H1 (cell line): ENCODE results near the gene PEPD.

Experiments used
- CHD2 ChIP-seq: IDR thresholded peaks from 2 replicates; pipeline ENCODE4 v1.6.1; 2012; ENCODE audit warnings: low read length, improper control_type of control experiment
- EGR1 ChIP-seq: IDR thresholded peaks from 2 replicates; pipeline ENCODE4 v1.6.1; 2011; ENCODE audit warnings: low read depth, low read length, borderline replicate concordance
- HDAC2 ChIP-seq, 2 experiments: fragments of 300-600 bp in 1 of 2; sonication (generic) in 1 of 2; IDR thresholded peaks; 2 replicates each; pipeline ENCODE4 v1.6.1; 2011 to 2012; ENCODE audit warnings: low read depth in 2 of 2, low read length in 2 of 2, mild to moderate bottlenecking in 2 of 2, moderate library complexity in 2 of 2, borderline replicate concordance in 1 of 2, inconsistent platforms in 1 of 2
- JUN ChIP-seq: IDR thresholded peaks from 2 replicates; pipeline ENCODE4 v1.6.1; 2011; ENCODE audit warnings: low read depth, mild to moderate bottlenecking, improper control_type of control experiment, low read length
- POLR2A ChIP-seq, 2 experiments: IDR thresholded peaks; 1 replicate in 1 of 2; 2 replicates in 1 of 2; pipeline ENCODE4 v1.6.1; 2011; ENCODE audit warnings: low read depth in 2 of 2, low read length in 2 of 2, mild to moderate bottlenecking in 2 of 2; ENCODE audit errors: control extremely low read depth in 1 of 2
- TEAD4 ChIP-seq: IDR thresholded peaks from 2 replicates; pipeline ENCODE4 v1.6.1; 2012; ENCODE audit warnings: low read depth, low read length, inconsistent platforms, mixed read lengths
- YY1 ChIP-seq: IDR thresholded peaks from 2 replicates; pipeline ENCODE4 v1.6.1; 2011; ENCODE audit warnings: low read depth, mild to moderate bottlenecking, low read length
- TF ChIP-seq, protein P1 (sequence below), 3 experiments: IDR thresholded peaks; 1 replicate in 2 of 3; 2 replicates in 1 of 3; pipeline versions ENCODE4 v1.5.1 to v1.6.1; 2011; ENCODE audit warnings: low read length in 3 of 3, mild to moderate bottlenecking in 3 of 3, inconsistent platforms in 2 of 3, low read depth in 1 of 3, moderate library complexity in 1 of 3; ENCODE audit not compliant: insufficient read depth in 1 of 3; ENCODE audit errors: control extremely low read depth in 1 of 3
- TF ChIP-seq, protein P2 (sequence below): IDR thresholded peaks from 2 replicates; pipeline ENCODE4 v1.6.1; 2012; ENCODE audit warnings: inconsistent platforms
- TF ChIP-seq, protein P3 (sequence below): IDR thresholded peaks from 2 replicates; pipeline ENCODE4 v1.6.1; 2011; ENCODE audit warnings: low read length, improper control_type of control experiment

DNA sequence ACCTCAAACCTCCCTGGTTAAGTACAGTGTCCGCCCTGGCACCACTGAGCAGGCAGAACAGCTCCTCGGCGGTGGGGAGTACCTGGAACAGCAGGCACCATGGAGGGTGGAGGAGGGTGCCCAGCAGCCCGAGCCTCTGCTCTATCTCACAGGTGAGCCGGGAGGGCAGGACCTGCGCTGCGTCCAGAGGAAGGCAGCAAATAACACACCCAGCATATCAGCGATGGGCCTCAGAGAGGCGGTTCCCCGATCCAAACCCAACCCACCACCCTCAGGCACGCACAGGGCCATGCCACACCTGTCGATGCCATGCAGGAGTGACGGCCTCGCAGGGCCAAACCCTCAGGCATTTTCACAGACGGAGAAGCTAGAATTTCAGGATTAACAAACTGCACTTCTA, 11.8 kb downstream of the PEPD start:
- TF ChIP-seq JUN, result no peak
- TF ChIP-seq, protein P1, sequence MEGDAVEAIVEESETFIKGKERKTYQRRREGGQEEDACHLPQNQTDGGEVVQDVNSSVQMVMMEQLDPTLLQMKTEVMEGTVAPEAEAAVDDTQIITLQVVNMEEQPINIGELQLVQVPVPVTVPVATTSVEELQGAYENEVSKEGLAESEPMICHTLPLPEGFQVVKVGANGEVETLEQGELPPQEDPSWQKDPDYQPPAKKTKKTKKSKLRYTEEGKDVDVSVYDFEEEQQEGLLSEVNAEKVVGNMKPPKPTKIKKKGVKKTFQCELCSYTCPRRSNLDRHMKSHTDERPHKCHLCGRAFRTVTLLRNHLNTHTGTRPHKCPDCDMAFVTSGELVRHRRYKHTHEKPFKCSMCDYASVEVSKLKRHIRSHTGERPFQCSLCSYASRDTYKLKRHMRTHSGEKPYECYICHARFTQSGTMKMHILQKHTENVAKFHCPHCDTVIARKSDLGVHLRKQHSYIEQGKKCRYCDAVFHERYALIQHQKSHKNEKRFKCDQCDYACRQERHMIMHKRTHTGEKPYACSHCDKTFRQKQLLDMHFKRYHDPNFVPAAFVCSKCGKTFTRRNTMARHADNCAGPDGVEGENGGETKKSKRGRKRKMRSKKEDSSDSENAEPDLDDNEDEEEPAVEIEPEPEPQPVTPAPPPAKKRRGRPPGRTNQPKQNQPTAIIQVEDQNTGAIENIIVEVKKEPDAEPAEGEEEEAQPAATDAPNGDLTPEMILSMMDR (IDR thresholded peaks at IDR 0.05; ENCODE audit: control extremely low read depth in 1 of 3, insufficient read depth in 1 of 3, low read depth in 1 of 3, low read length in 3 of 3), result no peak
- no peak for TF ChIP-seq POLR2A (IDR thresholded peaks at IDR 0.05; ENCODE audit: control extremely low read depth in 1 of 2, low read depth in 2 of 2, low read length in 2 of 2)
- no peak for TF ChIP-seq YY1
- no peak for TF ChIP-seq HDAC2 (IDR thresholded peaks at IDR 0.05; ENCODE audit: borderline replicate concordance in 1 of 2, low read depth in 2 of 2, low read length in 2 of 2)
- TF ChIP-seq, protein P2, sequence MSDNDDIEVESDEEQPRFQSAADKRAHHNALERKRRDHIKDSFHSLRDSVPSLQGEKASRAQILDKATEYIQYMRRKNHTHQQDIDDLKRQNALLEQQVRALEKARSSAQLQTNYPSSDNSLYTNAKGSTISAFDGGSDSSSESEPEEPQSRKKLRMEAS, result no peak
- no peak for TF ChIP-seq EGR1
- TF ChIP-seq, protein P3, sequence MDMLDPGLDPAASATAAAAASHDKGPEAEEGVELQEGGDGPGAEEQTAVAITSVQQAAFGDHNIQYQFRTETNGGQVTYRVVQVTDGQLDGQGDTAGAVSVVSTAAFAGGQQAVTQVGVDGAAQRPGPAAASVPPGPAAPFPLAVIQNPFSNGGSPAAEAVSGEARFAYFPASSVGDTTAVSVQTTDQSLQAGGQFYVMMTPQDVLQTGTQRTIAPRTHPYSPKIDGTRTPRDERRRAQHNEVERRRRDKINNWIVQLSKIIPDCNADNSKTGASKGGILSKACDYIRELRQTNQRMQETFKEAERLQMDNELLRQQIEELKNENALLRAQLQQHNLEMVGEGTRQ, result no peak
- TF ChIP-seq CHD2, result no peak
- no peak for TF ChIP-seq TEAD4
